HCT116 (cell line): ENCODE data around the gene FLOT1. TPM values are rescaled to one million over a fixed set of nuclear protein-coding genes. Genes with fewer than 3 reads are reported as not detected.
A peak's percentile ranks its signal among the peaks of the same experiment; 100 is the strongest.

ENCODE experiments used
- ATAC-seq: fragments of 200-7000 bp; cut with Tn5 transposase; 2 replicates; pipeline ENCODE4 v1.9.1; 2020; ENCODE audit warnings: mild to moderate bottlenecking, moderate library complexity
- BruUV-seq: library from RNA; stranded (reverse); fragments of 400-500 nt; replicated peaks from 2 replicates; lab custom pipeline; 2021; lab: Mats Ljungman, UMichigan
- CTCF ChIA-PET: fragments of 300-600 bp; sonication (Branson Sonifier 250); formaldehyde crosslinking; loops from one replicate; lab custom pipeline; 2021; ENCODE audit warnings: antibody characterized with exemption; lab: Charles Lee
- POLR2A ChIA-PET: fragments of 300-600, 350-600 bp; sonication (Branson Sonifier 250); formaldehyde crosslinking; loops from one replicate; lab custom pipeline; 2021; ENCODE audit warnings: antibody characterized with exemption; lab: Charles Lee
- RAD21 ChIA-PET, 2 experiments: fragments of 300-600 bp; sonication (Branson Sonifier 250); formaldehyde crosslinking; loops; one replicate each; lab custom pipeline; 2023; ENCODE audit warnings: low total read pairs in 2 of 2; ENCODE audit not compliant: uncharacterized antibody in 2 of 2, unreplicated experiment in 2 of 2, low non-redundant PET in 1 of 2; lab: Charles Lee
- DNase-seq: peaks from one replicate; pipeline ENCODE4 v3.0.0-alpha.2; 2010; ENCODE audit warnings: low read depth, low spot score
- H2AFZ ChIP-seq: fragments of 200-600 bp; shearing (Covaris generic), sonication (generic); 2 replicates; pipeline ENCODE4 v1.6.1; 2017; ENCODE audit warnings: low read depth, mixed run types, mixed read lengths, antibody characterized with exemption, low read length; ENCODE audit not compliant: poor library complexity, severe bottlenecking
- H3K27ac ChIP-seq: 2 replicates; pipeline ENCODE4 v1.5.1; 2012; ENCODE audit warnings: low read depth, low read length
- H3K27me3 ChIP-seq: fragments of 200-600 bp; sonication (generic); 2 replicates; pipeline ENCODE4 v1.6.1; 2016; ENCODE audit warnings: mixed run types, low read length, mixed read lengths; ENCODE audit not compliant: insufficient read depth
- H3K36me3 ChIP-seq, 2 experiments: fragments of 200-500 bp in 1 of 2; fragments of 200-600 bp in 1 of 2; sonication (Bioruptor generic) in 1 of 2; sonication (generic) in 1 of 2; 2 replicates each; pipeline versions ENCODE4 v1.5.1 to v1.6.1; 2014 to 2016; ENCODE audit warnings: low read length in 2 of 2, inconsistent platforms in 1 of 2, mixed read lengths in 1 of 2, mixed run types in 1 of 2; ENCODE audit not compliant: insufficient read depth in 2 of 2, control insufficient read depth in 1 of 2
- H3K4me1 ChIP-seq, 2 experiments: fragments of 200-600 bp in 1 of 2; sonication (generic) in 1 of 2; 2 replicates each; pipeline versions ENCODE4 v1.5.1 to v1.6.1; 2012 to 2017; ENCODE audit warnings: low read length in 2 of 2, inconsistent platforms in 1 of 2, mild to moderate bottlenecking in 1 of 2, mixed read lengths in 1 of 2, mixed run types in 1 of 2, moderate library complexity in 1 of 2; ENCODE audit not compliant: insufficient read depth in 2 of 2, control insufficient read depth in 1 of 2
- H3K4me2 ChIP-seq: fragments of 200-600 bp; sonication (generic); 2 replicates; pipeline ENCODE4 v1.6.1; 2017; ENCODE audit warnings: mixed run types, low read length, mixed read lengths
- H3K4me3 ChIP-seq, 2 experiments: fragments of 200-600 bp in 1 of 2; sonication (generic) in 1 of 2; replicated peaks in 1 of 2; 2 replicates each; pipeline ENCODE4 v1.5.1; 2011 to 2016; ENCODE audit warnings: low read length in 2 of 2, control low read depth in 1 of 2, low read depth in 1 of 2, mild to moderate bottlenecking in 1 of 2, mixed read lengths in 1 of 2, mixed run types in 1 of 2
- H3K79me2 ChIP-seq: fragments of 200-600 bp; sonication (generic); 2 replicates; pipeline ENCODE4 v1.6.1; 2017; ENCODE audit warnings: mild to moderate bottlenecking, mixed run types, low read length, moderate library complexity, mixed read lengths; ENCODE audit not compliant: insufficient read depth
- H3K9ac ChIP-seq: fragments of 200-600 bp; sonication (generic); 2 replicates; pipeline ENCODE4 v1.6.1; 2016; ENCODE audit warnings: low read length, mixed read lengths
- H3K9me2 ChIP-seq: fragments of 200-600 bp; sonication (generic), shearing (Covaris generic); 2 replicates; pipeline ENCODE4 v1.6.1; 2017; ENCODE audit warnings: mixed run types, mild to moderate bottlenecking, moderate library complexity; ENCODE audit not compliant: insufficient read depth
- H3K9me3 ChIP-seq, 2 experiments: fragments of 200-500 bp in 1 of 2; fragments of 200-600 bp in 1 of 2; sonication (Bioruptor generic) in 1 of 2; sonication (generic) in 1 of 2; 2 replicates each; pipeline ENCODE4 v1.6.1; 2014 to 2017; ENCODE audit warnings: low read length in 2 of 2, mixed read lengths in 2 of 2, inconsistent platforms in 1 of 2, low read depth in 1 of 2, mild to moderate bottlenecking in 1 of 2, mixed run types in 1 of 2, moderate library complexity in 1 of 2; ENCODE audit not compliant: control insufficient read depth in 1 of 2, insufficient read depth in 1 of 2
- H4K20me1 ChIP-seq: fragments of 200-600 bp; sonication (generic), shearing (Covaris generic); 2 replicates; pipeline ENCODE4 v1.6.1; 2017; ENCODE audit warnings: mixed run types, mild to moderate bottlenecking, moderate library complexity; ENCODE audit not compliant: insufficient read depth
- EZH2phosphoT487 ChIP-seq: fragments of 200-600 bp; IDR thresholded peaks from 2 replicates; pipeline ENCODE4 v1.6.1; 2018; ENCODE audit warnings: antibody characterized with exemption, borderline replicate concordance
- JUND ChIP-seq: IDR thresholded peaks from 2 replicates; pipeline ENCODE4 v1.6.1; 2012
- intact Hi-C: fragments of 100-400 bp; cut with micrococcal nuclease; formaldehyde crosslinking; loops from 2 replicates; pipeline ENCODE4 v1.10.0; 2022
- total RNA-seq: library from RNA; stranded (reverse); gene quantifications from one replicate; pipeline ENCODE4 v1.2.1, GENCODE V29; 2021; ENCODE audit not compliant: unreplicated experiment
- TF ChIP-seq, protein P1 (sequence below): IDR thresholded peaks from 2 replicates; pipeline ENCODE4 v1.6.1; 2012; ENCODE audit warnings: low read depth
- TF ChIP-seq, protein P2 (sequence below), 3 experiments: fragments of 200-600 bp in 1 of 3; sonication (generic) in 1 of 3; IDR thresholded peaks in 2 of 3; conservative IDR thresholded peaks in 1 of 3; 2 replicates each; pipeline ENCODE4 v1.5.1; 2012 to 2017; ENCODE audit warnings: low read depth in 2 of 3, low read length in 2 of 3, antibody characterized with exemption in 1 of 3, borderline replicate concordance in 1 of 3, control low read depth in 1 of 3, mild to moderate bottlenecking in 1 of 3, mixed read lengths in 1 of 3, mixed run types in 1 of 3, moderate library complexity in 1 of 3; ENCODE audit not compliant: insufficient read depth in 1 of 3

The FLOT1 gene
- total RNA-seq, 1 experiment from 2014 or later = 117 TPM

DNA sequence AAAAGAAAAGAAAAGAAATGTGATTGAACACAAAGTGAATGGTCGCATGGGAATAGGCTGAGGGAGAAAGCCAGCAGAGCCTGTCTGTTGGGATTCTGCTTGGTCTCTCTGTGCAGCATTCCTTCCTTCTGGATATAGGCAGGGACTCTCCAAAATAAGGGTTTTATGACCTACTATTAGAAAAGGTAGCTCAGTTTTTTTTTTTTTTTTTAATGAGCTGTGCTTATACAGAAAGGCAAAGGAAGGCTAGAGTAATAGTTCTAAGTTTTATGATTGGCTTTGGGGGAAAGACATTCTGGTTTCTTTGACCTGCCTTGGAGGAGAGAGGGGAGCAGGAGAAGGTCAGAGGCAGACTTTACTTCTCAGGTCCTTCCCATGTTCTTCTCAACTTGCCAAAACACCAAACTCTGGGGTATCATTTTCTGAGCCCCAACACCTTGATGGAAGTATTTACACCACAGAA lies 20.7 kb upstream of the FLOT1 start:
- Histone ChIP-seq H2AFZ (peak overlapping the region; percentile 63), H3K36me3 (no peaks in the 10 kb centered on the region), H4K20me1 (no peaks in the 10 kb centered on the region), H3K4me3 (no peak overlapping the region), H3K4me2 (peak overlapping the region; percentile 45), H3K9me2 (no peaks in the 10 kb centered on the region), H3K27me3 (no peaks in the 10 kb centered on the region), H3K27ac (peak overlapping the region; percentile 78), H3K79me2 (no peaks in the 10 kb centered on the region), H3K9ac (peak overlapping the region; percentile 57), H3K9me3 (no peaks in the 10 kb centered on the region), H3K4me1 (peaks cover 67 to 82% of the 10 kb centered on the region in 2 experiments)
- ChIA-PET POLR2A (interaction anchor here (1.1 to 12.4 kb wide), 6 partner anchors 8 to 41 kb away, joined by 4 to 195 read pairs (median 6); no protein-coding TSS in a partner anchor), RAD21 (interaction anchor here in 1 of 2 experiments (1.1 kb wide), 1 partner anchor 49 kb away, joined by 4 read pairs; no protein-coding TSS in a partner anchor), CTCF (interaction anchor here (1.8 kb wide), 1 partner anchor 11 kb away, joined by 7 read pairs; no protein-coding TSS in a partner anchor)
- no TSS peak for BruUV-seq
- intact Hi-C loops = no loop called here
- DNase-seq (no peak), ATAC-seq (no peak)
- TF ChIP-seq EZH2phosphoT487 = no peak
- TF ChIP-seq, protein P1, sequence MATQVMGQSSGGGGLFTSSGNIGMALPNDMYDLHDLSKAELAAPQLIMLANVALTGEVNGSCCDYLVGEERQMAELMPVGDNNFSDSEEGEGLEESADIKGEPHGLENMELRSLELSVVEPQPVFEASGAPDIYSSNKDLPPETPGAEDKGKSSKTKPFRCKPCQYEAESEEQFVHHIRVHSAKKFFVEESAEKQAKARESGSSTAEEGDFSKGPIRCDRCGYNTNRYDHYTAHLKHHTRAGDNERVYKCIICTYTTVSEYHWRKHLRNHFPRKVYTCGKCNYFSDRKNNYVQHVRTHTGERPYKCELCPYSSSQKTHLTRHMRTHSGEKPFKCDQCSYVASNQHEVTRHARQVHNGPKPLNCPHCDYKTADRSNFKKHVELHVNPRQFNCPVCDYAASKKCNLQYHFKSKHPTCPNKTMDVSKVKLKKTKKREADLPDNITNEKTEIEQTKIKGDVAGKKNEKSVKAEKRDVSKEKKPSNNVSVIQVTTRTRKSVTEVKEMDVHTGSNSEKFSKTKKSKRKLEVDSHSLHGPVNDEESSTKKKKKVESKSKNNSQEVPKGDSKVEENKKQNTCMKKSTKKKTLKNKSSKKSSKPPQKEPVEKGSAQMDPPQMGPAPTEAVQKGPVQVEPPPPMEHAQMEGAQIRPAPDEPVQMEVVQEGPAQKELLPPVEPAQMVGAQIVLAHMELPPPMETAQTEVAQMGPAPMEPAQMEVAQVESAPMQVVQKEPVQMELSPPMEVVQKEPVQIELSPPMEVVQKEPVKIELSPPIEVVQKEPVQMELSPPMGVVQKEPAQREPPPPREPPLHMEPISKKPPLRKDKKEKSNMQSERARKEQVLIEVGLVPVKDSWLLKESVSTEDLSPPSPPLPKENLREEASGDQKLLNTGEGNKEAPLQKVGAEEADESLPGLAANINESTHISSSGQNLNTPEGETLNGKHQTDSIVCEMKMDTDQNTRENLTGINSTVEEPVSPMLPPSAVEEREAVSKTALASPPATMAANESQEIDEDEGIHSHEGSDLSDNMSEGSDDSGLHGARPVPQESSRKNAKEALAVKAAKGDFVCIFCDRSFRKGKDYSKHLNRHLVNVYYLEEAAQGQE = no peak
- no peak for TF ChIP-seq JUND
- TF ChIP-seq, protein P2, sequence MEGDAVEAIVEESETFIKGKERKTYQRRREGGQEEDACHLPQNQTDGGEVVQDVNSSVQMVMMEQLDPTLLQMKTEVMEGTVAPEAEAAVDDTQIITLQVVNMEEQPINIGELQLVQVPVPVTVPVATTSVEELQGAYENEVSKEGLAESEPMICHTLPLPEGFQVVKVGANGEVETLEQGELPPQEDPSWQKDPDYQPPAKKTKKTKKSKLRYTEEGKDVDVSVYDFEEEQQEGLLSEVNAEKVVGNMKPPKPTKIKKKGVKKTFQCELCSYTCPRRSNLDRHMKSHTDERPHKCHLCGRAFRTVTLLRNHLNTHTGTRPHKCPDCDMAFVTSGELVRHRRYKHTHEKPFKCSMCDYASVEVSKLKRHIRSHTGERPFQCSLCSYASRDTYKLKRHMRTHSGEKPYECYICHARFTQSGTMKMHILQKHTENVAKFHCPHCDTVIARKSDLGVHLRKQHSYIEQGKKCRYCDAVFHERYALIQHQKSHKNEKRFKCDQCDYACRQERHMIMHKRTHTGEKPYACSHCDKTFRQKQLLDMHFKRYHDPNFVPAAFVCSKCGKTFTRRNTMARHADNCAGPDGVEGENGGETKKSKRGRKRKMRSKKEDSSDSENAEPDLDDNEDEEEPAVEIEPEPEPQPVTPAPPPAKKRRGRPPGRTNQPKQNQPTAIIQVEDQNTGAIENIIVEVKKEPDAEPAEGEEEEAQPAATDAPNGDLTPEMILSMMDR (IDR thresholded peaks at IDR 0.05 in 2 of 3, conservative IDR thresholded peaks at IDR 0.05 in 1 of 3; ENCODE audit: borderline replicate concordance in 1 of 3, insufficient read depth in 1 of 3, low read depth in 2 of 3, low read length in 2 of 3) = no peak
